ENCODE data around the gene TOR2A. TPM values are rescaled to one million over a fixed set of nuclear protein-coding genes. Genes with fewer than 3 reads are reported as not detected.

The TOR2A gene
- total RNA-seq, 3 donors from 2014 or later = 9.5 to 16.7 (median 9.6) TPM

- no peaks in the 10 kb centered on the region for H3K27me3 ChIP-seq
- H3K4me1 ChIP-seq = peaks cover 0 to 5% of the 10 kb centered on the region in 2 donors
- H3K36me3 ChIP-seq = no peaks in the 10 kb centered on the region
- no peaks in the 10 kb centered on the region for H3K9me3 ChIP-seq
- no peak overlapping the region for H3K27ac ChIP-seq
- no peak for TF ChIP-seq POLR2AphosphoS5 (IDR thresholded peaks at IDR 0.05)
- TF ChIP-seq POLR2A (IDR thresholded peaks at IDR 0.05) = no peak
- TF ChIP-seq, protein P1, sequence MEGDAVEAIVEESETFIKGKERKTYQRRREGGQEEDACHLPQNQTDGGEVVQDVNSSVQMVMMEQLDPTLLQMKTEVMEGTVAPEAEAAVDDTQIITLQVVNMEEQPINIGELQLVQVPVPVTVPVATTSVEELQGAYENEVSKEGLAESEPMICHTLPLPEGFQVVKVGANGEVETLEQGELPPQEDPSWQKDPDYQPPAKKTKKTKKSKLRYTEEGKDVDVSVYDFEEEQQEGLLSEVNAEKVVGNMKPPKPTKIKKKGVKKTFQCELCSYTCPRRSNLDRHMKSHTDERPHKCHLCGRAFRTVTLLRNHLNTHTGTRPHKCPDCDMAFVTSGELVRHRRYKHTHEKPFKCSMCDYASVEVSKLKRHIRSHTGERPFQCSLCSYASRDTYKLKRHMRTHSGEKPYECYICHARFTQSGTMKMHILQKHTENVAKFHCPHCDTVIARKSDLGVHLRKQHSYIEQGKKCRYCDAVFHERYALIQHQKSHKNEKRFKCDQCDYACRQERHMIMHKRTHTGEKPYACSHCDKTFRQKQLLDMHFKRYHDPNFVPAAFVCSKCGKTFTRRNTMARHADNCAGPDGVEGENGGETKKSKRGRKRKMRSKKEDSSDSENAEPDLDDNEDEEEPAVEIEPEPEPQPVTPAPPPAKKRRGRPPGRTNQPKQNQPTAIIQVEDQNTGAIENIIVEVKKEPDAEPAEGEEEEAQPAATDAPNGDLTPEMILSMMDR (IDR thresholded peaks at IDR 0.05) = no peak
- no peak overlapping the region for H3K4me3 ChIP-seq
- intact Hi-C loops (cut with DNase I; ENCODE audit: low total_unique reads) = no loop called here
- DNase-seq (ENCODE audit: low spot score in 2 of 2) = no peak
These were observed 24.8 kb downstream of the TOR2A start for GRCh38 chr9:127710204-127710783.

DNA sequence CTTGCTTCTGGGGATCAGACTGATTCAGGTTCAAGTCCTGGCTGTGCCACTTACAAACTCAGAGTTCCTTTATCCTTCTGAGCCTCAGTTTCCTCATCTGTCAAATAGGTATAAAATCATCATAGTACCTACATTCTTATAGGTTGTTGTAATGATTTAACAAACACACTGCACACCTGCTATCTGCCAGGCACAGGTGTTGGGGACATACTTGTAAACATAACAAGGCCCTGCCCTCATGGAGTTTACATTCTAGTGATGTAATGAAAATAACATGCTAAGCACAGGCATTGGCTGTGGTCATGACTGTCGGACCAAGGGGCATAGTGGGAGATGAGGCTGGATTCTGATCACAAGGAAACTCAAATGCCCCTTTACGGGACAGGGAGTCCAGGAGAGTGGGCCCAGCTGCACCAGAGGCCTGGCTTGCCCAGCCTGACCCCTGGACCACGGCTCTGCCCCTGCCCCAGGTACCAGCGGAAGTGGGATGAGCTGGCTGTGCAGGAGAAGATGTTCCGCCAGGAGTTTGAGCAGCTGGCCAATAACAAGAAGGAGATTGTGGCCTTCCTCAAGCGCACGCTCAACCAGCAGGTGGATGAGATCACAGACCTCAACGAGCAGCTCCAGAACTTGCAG lies 26.0 kb downstream of the TOR2A start:
- no peak for TF ChIP-seq POLR2A (IDR thresholded peaks at IDR 0.05)

DNA sequence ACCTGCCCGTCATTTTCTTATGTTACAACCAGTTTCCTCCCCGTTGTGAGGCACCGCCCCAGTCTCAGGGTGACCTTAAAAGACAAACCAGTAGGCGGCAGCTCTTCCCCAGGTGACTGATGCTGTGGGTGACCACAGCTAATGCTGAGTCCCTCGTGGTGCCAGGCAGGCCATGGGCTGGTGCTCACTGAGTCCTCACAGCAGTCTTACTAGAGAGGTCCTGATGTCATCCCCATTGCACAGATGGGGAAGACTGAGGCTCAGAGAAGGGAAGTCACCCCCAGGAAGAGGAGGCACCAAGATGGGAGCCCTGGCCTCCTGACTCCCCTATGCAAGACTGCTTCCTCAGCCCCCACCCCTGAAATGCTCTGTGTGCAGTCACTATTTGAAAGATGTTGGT lies 27.3 kb downstream of the TOR2A start:
- intact Hi-C loops (cut with DNase I; ENCODE audit: low total_unique reads) = no loop called here
- Histone ChIP-seq H3K4me3 (no peak overlapping the region), H3K9me3 (no peaks in the 10 kb centered on the region), H3K27ac (no peak overlapping the region), H3K27me3 (no peaks in the 10 kb centered on the region), H3K36me3 (no peaks in the 10 kb centered on the region), H3K4me1 (no peaks in the 10 kb centered on the region)
- no peak for DNase-seq (ENCODE audit: low spot score in 2 of 2)
- TF ChIP-seq, protein P1 (IDR thresholded peaks at IDR 0.05) = peak in 1 of 3 donors; percentile 11
- TF ChIP-seq POLR2AphosphoS5 (IDR thresholded peaks at IDR 0.05) (no peak), POLR2A (IDR thresholded peaks at IDR 0.05) (no peak)

More for the DNA sequence above, 26.0 kb downstream of the TOR2A start:
- intact Hi-C loops (cut with DNase I; ENCODE audit: low total_unique reads) = no loop called here
- Histone ChIP-seq H3K27ac (no peak overlapping the region), H3K9me3 (no peaks in the 10 kb centered on the region), H3K4me3 (no peak overlapping the region), H3K4me1 (no peaks in the 10 kb centered on the region), H3K36me3 (no peaks in the 10 kb centered on the region), H3K27me3 (no peaks in the 10 kb centered on the region)
- DNase-seq (ENCODE audit: low spot score in 2 of 2) = no peak

GRCh38 chr9:127706836-127707241 lies 28.3 kb downstream of the TOR2A start, which contains the start of gene CFAP157:
Gene CFAP157, plus strand, starts transcription at chr9:127706988. Its CDS starts 44 bp downstream, at chr9:127707032.
- no peak for DNase-seq (ENCODE audit: low spot score in 2 of 2)
- Histone ChIP-seq H3K36me3 (no peaks in the 10 kb centered on the region), H3K27ac (no peak within 1 kb of the TSS), H3K4me3 (no peak within 1 kb of the TSS), H3K27me3 (no peaks in the 10 kb centered on the region), H3K9me3 (no peaks in the 10 kb centered on the region), H3K4me1 (no peaks in the 10 kb centered on the region)
- intact Hi-C loops (cut with DNase I; ENCODE audit: low total_unique reads) = no loop called here
- TF ChIP-seq POLR2A (IDR thresholded peaks at IDR 0.05) = no peak
- no peak for TF ChIP-seq POLR2AphosphoS5 (IDR thresholded peaks at IDR 0.05)

DNA sequence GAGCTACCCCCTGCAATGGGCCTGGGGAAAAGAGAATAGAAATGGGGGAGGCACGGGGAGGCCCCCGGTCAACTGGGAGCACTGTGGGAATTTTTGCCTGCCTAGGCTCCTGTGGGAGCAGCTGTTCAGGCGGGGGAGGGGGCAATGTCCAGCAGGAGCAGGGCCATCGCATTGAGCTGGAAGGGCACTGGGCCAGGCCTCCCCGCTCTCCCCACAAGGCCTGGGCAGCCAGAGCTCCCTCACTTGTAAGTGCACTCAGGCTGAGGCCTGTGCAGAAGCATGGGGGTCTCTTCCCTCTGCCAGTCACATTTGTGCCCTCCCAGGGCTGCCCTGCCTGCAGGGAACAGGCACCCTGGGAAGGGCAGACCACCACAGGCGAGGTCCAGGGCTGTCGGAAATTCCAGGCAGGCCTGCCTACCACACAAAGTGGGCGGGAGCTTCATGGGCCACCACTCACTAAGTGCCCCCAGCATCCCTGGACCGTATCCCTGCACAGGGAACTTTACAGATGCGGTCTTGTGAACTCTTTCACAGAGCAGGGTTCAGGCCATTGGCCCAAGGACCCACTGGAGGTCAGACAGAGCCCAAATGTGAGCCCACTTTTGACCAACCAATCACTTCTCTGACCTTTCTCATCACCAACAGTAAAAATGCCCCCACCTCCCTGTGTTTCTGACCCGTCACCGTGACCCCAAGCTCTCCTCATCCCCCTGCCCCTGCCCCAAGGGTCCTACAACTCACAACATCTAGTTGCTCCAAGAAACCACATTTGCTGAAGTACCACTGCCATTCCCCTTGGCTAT lies 29.3 kb downstream of the TOR2A start:
- intact Hi-C loops (cut with DNase I; ENCODE audit: low total_unique reads) = no loop called here
- no peak for DNase-seq (ENCODE audit: low spot score in 2 of 2)
- TF ChIP-seq, protein P1 (IDR thresholded peaks at IDR 0.05) = no peak
- TF ChIP-seq POLR2AphosphoS5 (IDR thresholded peaks at IDR 0.05) = no peak
- TF ChIP-seq POLR2A (IDR thresholded peaks at IDR 0.05) = no peak

More for the DNA sequence above, 29.3 kb downstream of the TOR2A start:
- H3K4me1 ChIP-seq = no peaks in the 10 kb centered on the region
- H3K27ac ChIP-seq = no peak overlapping the region
- H3K9me3 ChIP-seq = no peaks in the 10 kb centered on the region
- no peak overlapping the region for H3K4me3 ChIP-seq
- no peaks in the 10 kb centered on the region for H3K27me3 ChIP-seq
- no peaks in the 10 kb centered on the region for H3K36me3 ChIP-seq

Data from breast epithelium (tissue), 4 donors.